ENCODE data around the gene LRRC17.
"Not testable (repeated sequence)": the region's sequence is repeated elsewhere in the genome, so short reads cannot be mapped to it uniquely, and the experiment has no call there.

Gene LRRC17

DNA sequence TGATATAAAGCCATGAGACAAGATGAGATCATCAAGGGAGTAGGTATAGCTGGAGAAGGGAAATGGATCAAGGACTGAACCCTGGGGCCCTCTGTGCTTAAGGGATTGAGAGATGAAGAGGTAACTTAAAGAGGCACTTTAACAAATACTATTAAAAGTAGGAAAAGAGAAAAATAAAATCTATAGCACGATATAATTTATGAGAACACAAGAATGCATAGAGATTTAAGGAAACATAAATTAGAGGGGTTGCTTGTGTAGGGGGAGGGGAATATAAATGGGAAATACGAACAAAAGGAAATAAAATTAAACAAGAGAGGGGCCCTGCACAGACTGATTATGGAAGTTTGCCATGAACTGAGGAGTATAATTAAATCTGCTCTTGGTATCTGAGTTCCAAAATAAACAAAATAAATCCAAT lies 15.6 kb upstream of the LRRC17 start:
- no peak for DNase-seq (ENCODE audit: low read depth)

DNA sequence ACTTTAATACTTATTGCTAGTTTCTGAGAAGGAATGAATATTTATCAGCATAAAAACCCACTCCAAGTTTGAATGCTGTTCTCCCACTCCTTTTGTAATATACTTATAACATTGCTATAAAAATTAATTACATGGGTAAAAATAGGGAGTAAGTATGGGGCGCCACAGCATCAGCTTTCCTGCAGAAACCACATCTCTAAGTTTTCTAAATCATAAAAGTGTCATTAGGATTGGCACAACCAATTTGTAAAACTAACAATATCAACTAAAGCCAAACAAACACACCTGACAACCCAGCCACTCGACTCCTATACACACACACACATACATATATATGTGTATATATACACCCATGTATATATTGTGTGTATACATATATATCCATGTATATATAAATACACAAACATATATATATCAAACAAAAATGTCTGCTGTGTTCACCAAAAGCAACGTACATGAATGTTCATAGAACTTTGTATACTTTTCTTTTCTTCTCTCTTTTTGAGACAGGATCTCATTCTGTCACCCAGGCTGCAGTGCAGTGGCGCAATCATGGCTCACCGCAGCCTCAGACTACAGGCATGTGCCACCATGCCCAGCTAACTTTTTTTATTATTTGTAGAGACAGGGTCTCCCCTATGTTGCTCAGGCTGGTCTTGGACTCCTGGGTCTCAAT lies 14.8 kb upstream of the LRRC17 start:
- no peak for DNase-seq (ENCODE audit: low read depth)

DNA sequence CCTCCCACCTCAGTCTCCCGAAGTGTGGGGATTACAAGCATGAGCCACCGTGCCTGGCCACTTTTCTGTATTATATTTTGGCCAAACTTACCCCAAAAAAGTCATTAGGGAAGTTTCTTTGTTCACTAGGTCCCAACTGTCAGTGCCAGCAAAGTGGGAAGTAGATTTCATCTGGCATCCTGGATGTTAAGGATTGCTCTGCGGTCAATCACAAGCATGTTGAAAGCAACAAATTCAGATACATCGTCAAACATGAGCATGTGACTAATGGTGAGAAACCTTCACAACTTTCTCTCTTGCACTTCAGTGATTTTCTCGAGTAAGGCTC lies 14.3 kb upstream of the LRRC17 start:
- DNase-seq (ENCODE audit: low read depth): no peak

DNA sequence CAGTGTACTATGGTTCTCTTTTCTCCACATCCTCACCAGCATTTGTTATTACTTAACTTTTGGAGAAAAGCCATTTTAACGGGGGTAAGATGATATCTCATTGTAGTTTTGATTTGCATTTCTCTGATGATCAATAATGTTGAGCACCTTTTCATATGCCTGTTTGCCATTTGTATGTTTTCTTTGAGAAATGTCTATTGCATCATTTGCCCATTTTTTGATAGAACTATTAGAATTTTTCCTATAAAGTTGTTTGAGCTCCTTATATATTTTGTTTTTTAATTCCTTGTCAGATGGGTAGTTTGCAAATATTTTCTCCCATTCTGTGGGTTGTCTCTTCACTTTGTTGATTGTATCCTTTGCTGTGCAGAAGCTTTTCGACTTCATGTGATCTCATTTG lies 10.7 kb upstream of the LRRC17 start:
- DNase-seq (ENCODE audit: low read depth): not testable (repeated sequence)

DNA sequence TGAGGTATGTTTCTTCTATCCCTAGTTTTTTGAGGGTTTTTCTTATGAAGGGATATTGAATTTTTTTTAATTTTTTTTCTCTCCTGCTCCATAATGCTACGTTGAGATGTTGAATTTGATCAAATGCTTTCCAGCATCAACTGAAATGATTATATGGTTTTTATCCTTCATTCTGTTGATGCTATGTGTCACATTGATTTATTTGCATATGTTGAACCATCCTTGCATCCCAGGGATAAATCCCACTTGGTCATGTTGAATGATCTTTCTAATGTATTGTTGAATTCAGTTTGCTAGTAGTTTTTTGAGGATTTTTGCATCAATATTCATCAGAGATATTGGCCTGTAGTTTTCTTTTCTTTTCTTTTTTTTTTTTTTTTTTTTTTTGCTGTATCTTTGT lies 9.2 kb upstream of the LRRC17 start:
- DNase-seq (ENCODE audit: low read depth): not testable (repeated sequence)

DNA sequence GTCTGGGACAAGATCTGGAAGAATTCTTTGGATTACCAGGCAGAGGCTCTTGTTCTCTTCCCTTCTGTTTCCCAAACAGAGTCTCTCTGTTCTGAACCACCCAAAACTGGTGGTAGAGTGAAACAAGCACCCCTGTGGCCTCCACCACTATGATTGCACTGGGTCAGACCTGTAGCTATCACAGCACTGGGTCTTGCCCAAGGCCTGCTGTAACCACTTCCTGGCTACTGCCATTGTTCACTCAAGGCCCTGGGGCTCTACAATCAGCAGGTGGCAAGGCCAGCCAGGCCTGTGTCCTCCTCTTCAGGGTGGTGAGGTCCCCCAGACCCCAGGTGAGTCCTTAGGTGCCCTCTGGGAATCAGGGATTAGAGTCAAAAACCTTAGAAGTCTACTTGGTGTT lies 4.1 kb upstream of the LRRC17 start:
- no peak for DNase-seq (ENCODE audit: low read depth)

DNA sequence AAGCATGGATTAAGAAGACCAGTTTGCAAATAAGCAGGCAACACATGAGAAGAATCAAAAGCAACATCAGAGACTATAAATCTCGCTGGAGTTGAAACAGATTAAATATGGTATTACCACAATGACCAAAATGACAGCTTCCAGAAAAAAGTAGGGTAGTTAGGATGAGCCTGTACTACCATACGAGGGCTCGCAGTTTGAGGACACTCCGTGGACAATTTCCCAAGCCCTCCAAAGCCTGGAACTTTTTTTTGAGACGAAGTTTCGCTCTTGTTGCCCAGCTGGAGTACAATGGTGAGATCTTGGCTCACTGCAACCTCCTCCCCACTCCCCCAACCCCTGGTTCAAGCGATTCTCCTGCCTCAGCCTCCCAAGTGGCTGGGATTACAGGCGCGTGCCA lies 1.0 kb downstream of the LRRC17 start:
- no peak for DNase-seq (ENCODE audit: low read depth)

DNA sequence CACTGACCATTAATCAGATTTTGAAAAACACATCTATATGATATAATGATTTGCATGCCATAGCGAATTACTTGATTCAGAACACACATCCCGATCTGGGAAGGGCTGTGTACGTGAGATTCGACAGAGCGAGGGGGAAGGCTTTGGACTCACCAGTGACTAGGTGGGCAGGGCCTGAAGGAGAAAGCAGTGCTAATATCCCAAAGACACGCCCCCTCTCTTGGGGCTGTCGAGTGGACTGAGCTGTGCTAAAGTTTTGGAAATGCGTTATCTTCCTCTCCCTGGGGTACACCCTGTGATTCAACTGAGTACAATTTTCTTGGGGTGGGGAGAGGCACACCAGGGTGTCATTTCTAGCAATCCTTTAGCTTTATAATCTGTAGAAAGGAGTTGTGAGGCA lies 1.8 kb downstream of the LRRC17 start:
- DNase-seq (ENCODE audit: low read depth): no peak

DNA sequence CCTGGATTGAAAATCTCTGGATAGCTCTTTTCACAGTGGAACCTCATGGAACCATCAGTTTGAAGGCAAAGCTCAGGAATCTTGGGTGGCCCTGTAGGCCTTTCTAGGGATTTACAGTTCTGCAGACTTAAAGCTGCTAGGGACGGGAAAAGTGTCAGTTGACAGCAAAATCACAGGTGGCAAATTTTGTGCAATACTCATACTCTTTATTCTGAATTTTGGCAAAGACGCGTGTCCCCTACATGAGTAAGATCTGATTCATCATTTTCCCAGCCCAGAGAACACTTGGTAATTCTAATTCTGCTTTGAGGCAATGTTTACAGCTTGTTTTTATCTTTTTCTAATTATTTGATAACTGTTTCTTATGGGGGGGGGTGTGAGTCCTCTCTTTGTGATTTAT lies 3.6 kb downstream of the LRRC17 start:
- DNase-seq (ENCODE audit: low read depth): peak; percentile 38

DNA sequence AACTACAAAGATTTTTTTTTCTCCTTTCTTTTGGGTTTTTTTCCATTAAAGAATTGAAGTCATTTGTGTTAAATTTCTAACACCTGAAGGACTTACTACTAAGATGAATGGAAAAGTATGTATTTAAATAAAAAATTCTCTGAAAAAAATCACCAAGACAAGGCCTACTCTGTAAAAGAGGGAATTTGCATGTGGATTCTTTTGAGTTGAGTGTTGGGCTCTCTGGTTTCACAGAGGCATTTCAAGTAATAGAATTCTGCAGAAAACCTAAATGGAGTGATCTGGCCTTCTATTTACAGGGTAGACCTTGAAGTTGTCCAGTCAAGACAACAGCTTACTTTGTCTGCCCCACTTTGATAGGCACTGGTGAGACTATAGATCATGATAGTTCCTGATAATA lies 4.1 kb downstream of the LRRC17 start:
- DNase-seq (ENCODE audit: low read depth): no peak

DNA sequence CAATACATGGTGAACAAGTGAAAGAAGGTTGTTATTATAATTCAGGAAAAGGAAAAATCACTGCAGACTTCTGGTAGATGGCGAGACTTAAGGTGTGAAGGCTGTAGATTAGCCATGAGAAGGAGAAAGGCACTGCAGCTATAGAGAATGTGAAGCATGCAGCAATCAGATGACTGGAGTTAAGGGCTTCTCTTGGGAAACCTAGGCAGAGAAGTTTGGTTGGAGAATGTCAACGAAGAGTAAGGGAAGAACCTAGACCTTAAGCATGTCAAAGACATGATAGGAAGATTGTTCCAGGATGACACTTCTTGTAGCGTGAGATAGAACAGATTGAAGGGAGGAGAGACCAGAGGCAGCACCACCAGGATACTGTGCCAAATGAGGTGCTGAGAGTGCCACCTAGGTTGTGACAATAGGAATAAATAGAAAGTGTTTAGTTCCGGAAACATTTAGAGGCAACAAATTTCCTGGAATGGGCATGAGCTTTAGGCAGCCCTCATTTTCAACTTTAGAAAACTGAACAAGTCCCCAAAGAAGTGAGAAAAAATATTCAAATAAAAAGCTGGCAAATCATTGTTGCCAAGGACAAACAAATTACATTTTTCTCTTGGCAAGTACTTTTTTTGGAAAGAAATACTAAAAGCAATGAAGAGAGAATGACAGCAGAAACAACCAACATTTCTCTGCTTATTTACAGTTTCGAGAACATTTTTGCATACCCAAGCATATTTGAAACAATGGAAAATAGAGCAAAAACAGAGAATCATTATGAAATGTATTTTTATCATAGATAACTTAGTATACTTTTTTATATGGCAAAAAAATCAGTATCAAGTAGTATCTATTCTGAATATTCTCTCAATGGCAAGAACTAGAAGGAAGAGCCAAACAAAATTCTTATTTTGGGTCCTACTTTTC lies 4.9 kb downstream of the LRRC17 start:
- DNase-seq (ENCODE audit: low read depth): no peak

DNA sequence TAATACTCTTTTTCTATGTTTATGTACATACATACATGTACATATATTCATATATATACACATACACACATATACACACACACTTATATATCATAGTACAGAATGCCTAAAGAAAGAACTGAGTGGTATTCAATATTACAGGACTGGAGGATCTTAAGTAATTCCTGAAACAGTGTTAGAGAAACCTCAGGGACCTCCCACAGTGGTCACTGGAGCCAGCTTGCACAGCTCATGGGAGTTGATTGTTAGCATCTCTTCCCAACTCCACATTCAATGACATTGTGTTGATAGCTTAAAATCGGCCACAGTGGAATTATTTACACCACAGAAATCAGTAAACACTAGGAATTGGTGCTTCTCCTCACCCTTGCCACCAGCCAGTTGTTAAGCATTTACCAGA lies 6.0 kb downstream of the LRRC17 start:
- no peak for DNase-seq (ENCODE audit: low read depth)

DNA sequence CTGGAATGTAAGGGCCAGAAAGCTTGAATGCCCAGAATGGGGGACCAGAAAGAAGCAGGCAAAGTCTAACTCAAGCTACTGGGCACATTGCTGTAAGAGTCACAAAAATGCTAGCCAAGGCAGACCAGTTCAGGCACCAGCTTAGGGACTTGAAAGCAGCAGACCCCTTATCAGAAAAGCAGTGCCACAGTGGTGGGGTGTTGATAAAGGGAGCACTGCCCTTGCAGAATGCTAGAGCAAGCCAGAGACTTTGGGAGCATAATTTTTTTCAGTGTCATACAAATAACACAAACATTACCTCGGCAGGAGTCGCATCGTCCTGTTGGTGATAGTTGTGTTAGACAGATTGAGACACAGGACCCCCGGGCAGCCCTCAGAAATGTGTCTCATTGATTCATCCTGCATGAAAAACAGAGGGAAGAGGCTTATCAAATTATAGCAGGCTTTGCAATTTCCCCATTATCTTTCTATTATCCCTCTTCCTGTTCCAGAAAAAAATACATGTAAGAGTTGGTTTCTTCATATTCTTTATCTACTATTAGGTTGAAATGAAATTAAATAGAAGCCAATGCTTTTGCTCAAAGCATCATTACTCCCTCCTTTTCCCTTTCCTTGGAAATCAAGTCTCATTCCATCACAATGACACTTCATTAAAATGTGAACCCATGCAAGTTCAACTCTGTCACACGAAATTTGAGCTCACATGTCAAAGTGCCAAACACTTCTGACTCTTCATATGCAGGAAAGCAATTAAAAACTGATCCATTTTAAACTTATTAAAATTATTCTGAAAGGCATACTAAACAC lies 13.4 kb downstream of the LRRC17 start:
- DNase-seq (ENCODE audit: low read depth): peak; percentile 32

DNA sequence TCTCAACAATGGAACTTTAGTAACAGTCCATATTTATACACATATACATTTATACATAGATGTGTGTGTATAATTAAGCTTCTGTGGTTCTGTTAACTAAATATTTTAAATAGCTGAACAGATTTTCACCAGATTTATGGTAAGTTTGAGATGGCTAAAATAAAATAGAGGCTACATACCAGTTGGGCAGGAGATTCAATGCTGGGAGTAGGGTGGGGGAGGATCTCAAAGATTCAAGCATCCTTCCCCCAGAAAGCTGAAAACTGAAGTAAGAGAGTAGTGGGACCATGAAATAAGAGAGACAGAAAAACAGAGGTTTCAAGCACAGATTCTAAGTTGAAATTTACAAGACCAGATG lies 14.0 kb downstream of the LRRC17 start:
- DNase-seq (ENCODE audit: low read depth): no peak

DNA sequence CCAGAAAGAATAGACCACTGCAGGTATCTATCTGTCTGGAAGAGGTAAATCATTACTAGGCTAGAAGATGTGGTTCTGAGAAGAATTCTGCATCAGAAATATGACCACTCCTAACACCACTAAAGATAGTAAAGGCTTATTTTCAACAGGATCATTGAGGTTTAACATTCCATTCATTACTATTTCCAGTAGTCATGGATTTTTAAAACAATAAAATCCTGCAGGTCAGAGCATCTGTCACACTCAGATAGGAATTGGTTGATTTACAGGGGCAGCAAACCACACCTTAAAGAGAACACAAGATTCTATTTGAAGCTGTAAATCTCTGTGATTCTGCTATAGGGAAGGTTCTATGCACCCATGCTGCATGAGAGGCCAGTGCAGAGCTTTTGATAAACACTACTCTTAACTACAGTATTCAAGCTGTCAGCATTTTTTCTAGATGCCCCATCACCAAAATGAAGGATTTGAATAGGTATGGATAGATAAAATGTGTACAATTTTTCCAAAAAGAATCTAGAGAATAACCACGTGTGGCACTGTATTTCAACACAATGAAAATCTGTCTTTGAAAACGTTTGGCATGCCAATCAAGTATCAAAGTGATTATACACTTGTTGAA lies 14.6 kb downstream of the LRRC17 start:
- DNase-seq (ENCODE audit: low read depth): no peak

DNA sequence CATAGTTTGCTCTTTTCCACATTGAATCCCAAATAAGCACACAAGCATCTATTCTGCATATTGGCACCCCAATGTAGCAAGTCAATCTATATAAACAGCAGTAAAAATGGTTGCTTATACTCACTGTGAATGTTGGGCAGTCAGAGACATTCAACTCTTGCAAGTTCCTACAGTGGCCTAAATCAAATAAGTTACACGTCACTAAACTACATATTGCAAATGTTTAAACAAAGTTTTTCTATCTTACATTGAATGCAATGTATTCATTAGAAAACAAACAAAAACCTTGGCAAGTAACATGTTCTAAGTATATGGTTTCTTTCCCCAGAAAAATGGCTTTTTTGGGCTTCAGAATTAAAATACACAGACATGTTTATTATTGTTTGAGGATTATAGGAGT lies 19.0 kb downstream of the LRRC17 start:
- no peak for DNase-seq (ENCODE audit: low read depth)

DNA sequence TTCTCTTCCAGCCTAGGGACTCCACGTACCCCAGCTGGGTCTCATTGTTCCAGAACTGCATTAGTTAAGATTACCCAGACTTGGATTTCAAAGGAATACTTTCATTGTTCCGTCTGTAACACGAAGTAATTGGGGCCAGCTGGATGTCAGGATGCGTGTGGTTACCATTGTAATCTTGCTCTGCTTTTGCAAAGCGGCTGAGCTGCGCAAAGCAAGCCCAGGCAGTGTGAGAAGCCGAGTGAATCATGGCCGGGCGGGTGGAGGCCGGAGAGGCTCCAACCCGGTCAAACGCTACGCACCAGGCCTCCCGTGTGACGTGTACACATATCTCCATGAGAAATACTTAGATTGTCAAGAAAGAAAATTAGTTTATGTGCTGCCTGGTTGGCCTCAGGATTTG lies 21.0 kb downstream of the LRRC17 start:
- DNase-seq (ENCODE audit: low read depth): peak; percentile 93

DNA sequence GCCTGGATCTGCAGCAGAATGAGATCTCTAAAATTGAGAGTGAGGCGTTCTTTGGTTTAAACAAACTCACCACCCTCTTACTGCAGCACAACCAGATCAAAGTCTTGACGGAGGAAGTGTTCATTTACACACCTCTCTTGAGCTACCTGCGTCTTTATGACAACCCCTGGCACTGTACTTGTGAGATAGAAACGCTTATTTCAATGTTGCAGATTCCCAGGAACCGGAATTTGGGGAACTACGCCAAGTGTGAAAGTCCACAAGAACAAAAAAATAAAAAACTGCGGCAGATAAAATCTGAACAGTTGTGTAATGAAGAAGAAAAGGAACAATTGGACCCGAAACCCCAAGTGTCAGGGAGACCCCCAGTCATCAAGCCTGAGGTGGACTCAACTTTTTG lies 21.4 kb downstream of the LRRC17 start:
- DNase-seq (ENCODE audit: low read depth): no peak

DNA sequence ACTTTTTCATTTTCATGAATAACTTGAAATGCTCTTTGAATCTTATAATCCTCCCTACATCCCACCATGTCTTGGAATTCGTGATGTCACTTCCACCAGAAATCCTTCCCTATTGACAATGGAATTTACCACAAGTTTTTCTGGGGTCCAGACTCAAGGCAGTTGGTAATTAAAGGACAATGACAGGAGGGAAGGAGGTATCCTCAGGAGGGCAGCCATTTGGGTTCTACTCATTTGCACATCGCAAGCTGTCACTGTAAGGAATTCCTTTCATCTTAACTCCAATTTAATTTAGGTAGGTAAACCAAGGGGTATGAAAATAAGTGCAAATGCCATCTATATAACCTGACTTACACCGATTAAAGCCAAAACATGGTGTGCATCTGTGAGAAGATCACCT lies 21.9 kb downstream of the LRRC17 start:
- DNase-seq (ENCODE audit: low read depth): no peak

DNA sequence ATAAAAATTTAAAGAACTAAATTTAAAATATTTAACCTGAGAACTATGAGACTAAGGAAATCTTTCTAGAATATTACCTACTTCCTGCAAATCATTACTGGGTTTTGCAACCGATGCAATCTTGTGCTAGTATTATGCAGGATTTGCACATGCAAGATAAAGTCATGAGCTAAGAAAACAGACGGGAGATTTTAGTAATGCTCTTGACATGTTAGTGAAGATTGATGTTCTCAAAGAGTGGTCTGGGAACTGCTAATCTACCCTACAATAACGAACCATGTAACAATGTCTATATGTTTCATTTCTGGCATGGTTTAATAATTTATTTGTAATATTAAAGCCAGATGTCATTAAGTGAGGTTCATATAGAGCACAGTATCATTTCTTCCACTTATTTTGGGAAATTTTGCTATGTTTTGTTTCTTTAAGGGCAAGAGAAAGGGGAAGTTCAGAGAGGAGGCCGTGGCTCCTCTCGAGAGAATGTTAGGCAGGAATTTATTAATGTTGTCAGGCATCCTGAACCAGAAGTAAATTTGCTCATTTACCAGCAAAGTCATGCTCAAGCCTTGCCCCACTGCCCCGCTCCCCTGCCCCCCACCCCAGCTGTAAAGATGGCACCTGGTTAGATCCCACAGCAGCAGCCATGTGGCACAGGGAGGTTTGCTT lies 22.8 kb downstream of the LRRC17 start:
- DNase-seq (ENCODE audit: low read depth): no peak

DNA sequence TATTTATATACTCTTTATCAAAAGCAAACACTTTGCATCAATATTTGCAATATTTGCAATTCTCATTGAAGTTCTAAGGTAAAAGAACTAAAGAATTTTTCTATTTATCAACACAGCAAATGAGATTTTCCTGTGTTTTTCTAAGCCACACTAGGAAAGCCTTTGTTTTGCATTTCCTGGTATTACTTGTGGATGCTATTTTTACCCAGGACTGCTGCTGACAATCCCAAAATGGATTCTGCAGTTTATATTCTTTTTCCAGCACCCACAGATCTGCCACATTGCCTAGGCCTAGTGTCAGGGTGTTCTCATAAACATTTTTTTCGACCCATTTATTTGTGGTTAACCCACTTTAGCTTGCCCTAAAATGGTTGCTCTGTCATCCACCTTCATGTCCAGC lies 25.9 kb downstream of the LRRC17 start:
- DNase-seq (ENCODE audit: low read depth): no peak

All from GM04504 (cell line).